Activated naive CD4-positive, alpha-beta T cell treated with anti-CD3 and anti-CD28 coated beads, Interleukin-2, amount 10 ng/mL, durations not matched to agents 7 days and 5 days (primary cell): ENCODE measurements around the gene DNMT3A.
A peak's percentile ranks its signal among the peaks of the same experiment; 100 is the strongest.

ENCODE experiments used
- CTCF ChIA-PET: fragments of 350-600 bp; sonication (Branson Sonifier 250); formaldehyde crosslinking; loops from one replicate; lab custom pipeline; 2021; ENCODE audit warnings: antibody characterized with exemption; lab: Charles Lee
- DNase-seq: peaks from one replicate; pipeline ENCODE4 v3.0.0-alpha.2; 2020
- H3K27ac Mint-ChIP-seq: one replicate; pipeline ENCODE4 v1.8.0; 2021; ENCODE audit warnings: mild to moderate bottlenecking, moderate library complexity, mixed read lengths
- H3K27me3 Mint-ChIP-seq: one replicate; pipeline ENCODE4 v1.8.0; 2021; ENCODE audit warnings: mild to moderate bottlenecking, mixed read lengths
- H3K36me3 Mint-ChIP-seq: one replicate; pipeline ENCODE4 v1.8.0; 2021; ENCODE audit warnings: mixed read lengths
- H3K4me1 Mint-ChIP-seq: one replicate; pipeline ENCODE4 v1.8.0; 2021; ENCODE audit warnings: mixed read lengths
- H3K4me3 Mint-ChIP-seq: one replicate; pipeline ENCODE4 v1.8.0; 2021; ENCODE audit warnings: mild to moderate bottlenecking, moderate library complexity, mixed read lengths
- H3K9me3 Mint-ChIP-seq: one replicate; pipeline ENCODE4 v1.8.0; 2021; ENCODE audit warnings: mixed read lengths

The DNMT3A gene

DNA sequence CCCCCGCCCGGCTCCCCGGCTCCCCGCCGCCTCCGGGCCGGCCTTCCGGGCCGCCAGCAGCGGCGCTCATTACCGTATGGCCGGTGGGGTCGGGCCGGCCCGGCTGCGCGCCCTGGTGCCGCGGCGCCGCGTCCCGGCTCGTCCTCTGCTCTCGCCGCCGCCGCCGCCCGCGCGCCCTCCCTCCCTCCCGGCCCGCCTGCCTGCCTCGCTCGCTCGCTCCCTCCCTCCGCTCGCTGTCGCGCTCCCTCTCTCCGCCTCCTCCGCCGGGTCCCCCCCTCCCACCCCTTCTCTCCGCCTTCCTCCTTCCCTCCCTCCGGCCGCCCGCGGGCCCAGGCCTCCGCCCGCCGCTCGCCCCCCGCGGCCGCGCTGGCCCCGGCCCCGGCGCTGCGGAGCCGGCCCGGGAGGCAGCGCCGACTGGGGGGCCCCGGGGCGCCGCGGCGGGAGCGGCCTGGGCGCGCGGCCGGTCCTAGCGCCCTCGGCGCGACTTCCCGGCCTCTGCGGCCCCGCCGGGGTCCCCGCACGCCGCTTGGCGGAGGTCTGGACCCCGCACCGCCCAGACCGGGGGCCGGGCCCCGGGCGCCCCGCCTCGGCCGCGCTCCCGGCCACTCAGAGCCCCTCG, at the start of gene DNMT3A:
TSS of gene DNMT3A (minus strand) at position 173 of the 619 bp plus-strand sequence. CDS start 27,941 bp downstream, outside the sequence.
- Mint-ChIP-seq H3K36me3 (peaks cover 4% of the 10 kb centered on the region), H3K27ac (peak within 1 kb of the TSS; percentile 84), H3K9me3 (no peaks in the 10 kb centered on the region), H3K4me3 (peak within 1 kb of the TSS; percentile 85), H3K4me1 (peaks cover 36% of the 10 kb centered on the region), H3K27me3 (peaks cover 22% of the 10 kb centered on the region)
- peak; percentile 72 for DNase-seq
- CTCF ChIA-PET: interaction anchor here (0.6 to 1.8 kb wide), 7 partner anchors 12 to 216 kb away, joined by 3 to 9 read pairs (median 4); no protein-coding TSS in a partner anchor

DNA sequence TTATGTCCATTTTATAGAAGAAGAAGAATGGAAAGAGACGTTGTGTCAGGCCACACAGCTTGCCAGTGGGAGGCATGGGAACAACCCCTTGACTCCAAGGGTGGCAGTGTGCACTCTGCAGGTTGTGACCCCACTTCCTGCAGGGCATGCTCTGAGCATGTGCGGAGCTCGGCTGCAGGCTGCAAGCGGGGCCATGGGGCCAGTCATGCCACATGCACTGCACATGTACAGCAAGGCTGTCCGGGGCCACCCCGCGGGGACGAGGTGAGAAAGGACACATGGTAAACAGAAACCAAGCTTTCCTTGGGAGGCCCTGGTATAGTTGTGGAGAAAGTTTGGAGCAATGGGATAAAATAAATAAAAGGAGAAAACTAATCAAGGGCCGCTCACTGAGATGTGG, 47.4 kb upstream of the DNMT3A start:
- Mint-ChIP-seq H3K27ac (no peak overlapping the region), H3K4me3 (no peak overlapping the region), H3K9me3 (peaks cover 3% of the 10 kb centered on the region), H3K36me3 (peaks cover 27% of the 10 kb centered on the region), H3K27me3 (no peaks in the 10 kb centered on the region), H3K4me1 (peaks cover 42% of the 10 kb centered on the region)
- DNase-seq: no peak
- CTCF ChIA-PET: interaction anchor here (1.1 to 1.9 kb wide), 3 partner anchors 13 to 64 kb away, joined by 3 to 7 read pairs (median 4); no protein-coding TSS in a partner anchor

DNA sequence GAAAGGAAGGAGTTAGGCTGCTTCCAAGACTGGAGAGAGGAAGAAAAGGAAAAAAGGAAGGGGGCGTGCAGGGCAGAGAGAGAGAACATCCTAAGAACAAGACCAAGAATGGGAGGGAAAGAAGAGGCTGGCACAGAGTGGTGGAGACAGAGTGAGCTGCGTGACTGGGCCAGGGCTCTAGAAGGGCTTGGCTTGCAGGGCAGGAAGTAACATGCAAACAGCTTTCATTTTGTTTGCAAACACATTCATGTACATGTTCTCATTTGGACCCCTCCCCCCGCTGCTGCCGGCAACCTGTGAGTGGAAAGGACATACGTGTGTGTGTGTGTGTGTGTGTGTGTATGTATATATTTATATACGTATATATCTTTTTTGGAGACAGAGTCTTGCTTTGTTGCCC, 46.8 kb upstream of the DNMT3A start:
- Mint-ChIP-seq H3K27me3 (no peaks in the 10 kb centered on the region), H3K36me3 (peaks cover 27% of the 10 kb centered on the region), H3K9me3 (peaks cover 3% of the 10 kb centered on the region), H3K27ac (peak overlapping the region; percentile 82), H3K4me1 (peaks cover 42% of the 10 kb centered on the region), H3K4me3 (peak overlapping the region; percentile 4)
- DNase-seq: peak; percentile 69
- CTCF ChIA-PET: interaction anchor here (1.2 to 1.9 kb wide), 2 partner anchors 13 to 26 kb away, joined by 3 to 7 read pairs; no protein-coding TSS in a partner anchor

DNA sequence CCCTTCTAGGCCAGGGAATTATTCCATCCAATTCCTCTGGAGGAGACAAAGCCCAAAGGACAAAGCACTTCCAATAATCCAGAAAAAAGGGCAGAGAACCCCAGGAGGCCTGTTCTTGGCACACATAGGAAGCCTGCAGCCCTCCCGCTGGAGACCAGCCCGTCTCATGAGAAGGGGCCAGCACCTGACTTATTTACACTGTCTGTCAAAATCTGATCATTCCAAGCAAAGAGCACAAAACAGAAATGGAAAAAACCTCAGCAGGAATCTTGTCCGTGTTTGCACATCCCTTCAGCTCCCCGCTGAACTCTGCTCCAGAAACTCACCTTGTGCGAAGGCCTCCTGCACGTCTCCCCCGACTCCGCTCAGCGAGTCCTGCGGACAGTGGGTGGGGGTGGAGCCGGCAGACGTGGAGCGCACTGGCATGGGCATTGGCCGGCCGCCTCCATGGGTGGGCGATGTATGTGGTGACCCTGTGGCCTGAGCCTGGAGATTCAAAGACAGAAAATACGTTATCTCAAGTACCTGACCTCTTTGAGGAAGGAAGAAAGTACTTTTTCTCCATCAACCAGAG, 46.2 kb upstream of the DNMT3A start:
- H3K27ac Mint-ChIP-seq: peak overlapping the region; percentile 82
- no peaks in the 10 kb centered on the region for H3K27me3 Mint-ChIP-seq
- peaks cover 27% of the 10 kb centered on the region for H3K36me3 Mint-ChIP-seq
- H3K4me3 Mint-ChIP-seq: no peak overlapping the region
- DNase-seq: no peak
- H3K4me1 Mint-ChIP-seq: peaks cover 42% of the 10 kb centered on the region
- peaks cover 3% of the 10 kb centered on the region for H3K9me3 Mint-ChIP-seq
- CTCF ChIA-PET: interaction anchor here (1.2 to 1.9 kb wide), 2 partner anchors 12 to 26 kb away, joined by 3 to 7 read pairs; no protein-coding TSS in a partner anchor

DNA sequence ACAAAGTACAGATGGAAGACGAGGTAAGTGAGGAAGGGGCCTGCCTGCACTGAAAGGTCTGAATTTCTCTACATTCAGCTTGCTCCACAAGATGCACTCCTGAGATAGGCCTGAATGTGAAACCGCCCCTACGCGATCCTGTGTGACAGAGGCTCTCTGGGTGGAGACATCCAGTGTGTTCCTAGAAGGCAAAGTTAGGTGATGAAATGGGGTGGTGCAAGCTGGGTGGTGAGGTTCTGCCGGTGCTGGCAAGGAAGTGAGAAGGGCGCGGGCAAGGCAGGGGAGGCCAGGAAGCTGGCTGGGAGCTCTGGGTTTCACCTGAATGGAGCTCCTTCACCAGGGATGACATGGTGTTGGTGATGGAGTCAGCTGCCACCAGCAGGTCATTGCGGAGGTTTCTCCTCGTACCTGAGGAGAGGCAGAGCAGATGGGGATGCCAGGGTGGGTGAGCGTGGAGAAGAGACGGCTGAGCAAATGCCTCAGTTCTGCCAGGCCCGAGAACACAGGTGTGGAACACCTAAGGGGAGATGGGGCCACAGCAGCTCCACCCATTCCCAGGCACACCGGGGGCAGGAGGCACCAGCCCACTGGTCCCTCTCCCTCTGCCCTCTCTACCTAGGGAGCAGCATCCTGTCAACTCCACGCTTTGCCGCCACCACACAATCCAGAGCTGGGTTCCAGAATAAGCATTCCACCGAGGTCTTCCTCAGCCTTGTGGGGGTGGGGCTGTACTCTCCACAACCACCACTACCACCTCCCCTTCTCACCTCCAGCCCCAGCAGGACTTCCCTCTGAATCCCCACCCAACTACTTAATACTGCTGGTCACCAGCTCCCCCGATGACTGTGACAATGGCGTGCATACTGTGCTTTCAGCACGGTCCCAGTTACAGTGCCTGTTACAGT, 45.5 kb upstream of the DNMT3A start:
- Mint-ChIP-seq H3K36me3 (peaks cover 28% of the 10 kb centered on the region), H3K4me3 (no peak overlapping the region)

DNA sequence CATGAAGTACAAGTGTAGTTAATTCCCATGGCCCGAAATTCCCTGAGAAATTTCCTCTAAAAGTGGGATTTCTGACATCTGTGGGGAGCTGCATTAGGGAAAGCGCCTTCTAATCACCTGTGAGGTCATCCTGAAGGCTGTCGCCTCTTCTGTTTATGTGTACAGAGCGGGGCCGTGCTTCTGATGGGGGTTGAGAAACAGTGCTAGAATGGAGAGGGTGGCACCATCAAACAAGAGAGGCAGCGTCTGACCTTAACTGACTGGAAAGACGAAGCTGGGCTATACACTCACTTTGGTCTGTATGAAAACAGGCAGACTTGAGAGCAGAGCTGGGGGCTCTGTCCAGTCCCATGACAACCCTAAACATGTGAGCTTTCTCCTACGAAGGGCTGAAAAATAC, 44.2 kb upstream of the DNMT3A start:
- Mint-ChIP-seq H3K4me3 (no peak overlapping the region), H3K27ac (no peak overlapping the region), H3K4me1 (peaks cover 32% of the 10 kb centered on the region), H3K27me3 (no peaks in the 10 kb centered on the region), H3K9me3 (no peaks in the 10 kb centered on the region), H3K36me3 (peaks cover 26% of the 10 kb centered on the region)
- DNase-seq: no peak
- CTCF ChIA-PET: interaction anchor here (1.2 to 2.7 kb wide), 3 partner anchors 9 to 24 kb away, joined by 3 to 9 read pairs (median 5); no protein-coding TSS in a partner anchor

More for the DNA sequence above, 45.5 kb upstream of the DNMT3A start:
- Mint-ChIP-seq H3K27ac (no peak overlapping the region), H3K27me3 (no peaks in the 10 kb centered on the region), H3K9me3 (peaks cover 3% of the 10 kb centered on the region), H3K4me1 (peaks cover 40% of the 10 kb centered on the region)
- CTCF ChIA-PET: interaction anchor here (1.7 to 2.7 kb wide), 3 partner anchors 11 to 25 kb away, joined by 5 to 9 read pairs (median 7); no protein-coding TSS in a partner anchor
- DNase-seq: no peak

DNA sequence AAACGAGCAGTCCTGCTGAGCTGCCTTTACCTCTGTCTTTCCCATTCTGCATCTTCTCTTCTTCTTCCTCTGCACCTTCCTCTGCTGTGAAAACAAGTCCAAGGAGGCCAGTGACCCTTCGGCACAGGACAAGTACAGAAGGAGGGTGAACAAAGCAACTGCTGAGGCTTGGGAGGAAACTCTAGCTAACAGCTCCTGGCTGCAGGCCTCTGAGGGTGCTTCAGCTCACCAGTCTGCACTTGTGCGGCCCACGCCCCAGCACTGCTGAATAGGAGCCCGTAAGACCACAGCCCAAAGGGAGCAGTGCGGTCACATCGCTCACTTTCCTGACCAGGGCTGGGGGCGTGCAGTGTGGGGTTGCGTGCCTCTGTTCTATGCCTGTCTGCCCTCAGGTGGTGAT, 42.1 kb upstream of the DNMT3A start:
- no peak for DNase-seq
- no peak overlapping the region for H3K27ac Mint-ChIP-seq
- H3K4me1 Mint-ChIP-seq: peaks cover 34% of the 10 kb centered on the region
- H3K4me3 Mint-ChIP-seq: no peak overlapping the region
- H3K9me3 Mint-ChIP-seq: peaks cover 5% of the 10 kb centered on the region
- H3K36me3 Mint-ChIP-seq: peaks cover 29% of the 10 kb centered on the region
- no peaks in the 10 kb centered on the region for H3K27me3 Mint-ChIP-seq
- CTCF ChIA-PET: interaction anchor here (0.9 kb wide), 1 partner anchor 8 kb away, joined by 3 read pairs; no protein-coding TSS in a partner anchor

DNA sequence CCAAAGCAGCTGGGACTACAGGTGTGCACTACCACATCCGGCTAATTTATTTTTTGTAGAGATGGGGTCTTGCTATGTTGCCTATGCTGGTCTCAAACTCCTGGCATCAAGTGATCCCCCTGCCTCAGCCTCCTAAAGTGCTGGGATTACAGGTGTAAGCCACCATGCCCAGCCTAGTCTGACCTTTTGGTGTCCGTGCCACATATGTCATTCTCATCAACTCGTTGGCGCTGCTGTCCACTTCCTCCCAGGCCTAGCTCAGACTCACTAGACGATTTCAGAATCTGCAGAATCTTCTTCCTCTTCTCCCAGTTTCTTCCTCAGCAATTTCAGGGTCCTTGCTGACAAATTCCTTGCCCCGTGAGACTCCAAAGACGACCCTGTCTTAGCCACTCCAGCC, 39.8 kb upstream of the DNMT3A start:
- H3K4me3 Mint-ChIP-seq: no peak overlapping the region
- H3K9me3 Mint-ChIP-seq: peaks cover 8% of the 10 kb centered on the region
- no peaks in the 10 kb centered on the region for H3K27me3 Mint-ChIP-seq
- no peak overlapping the region for H3K27ac Mint-ChIP-seq
- peaks cover 33% of the 10 kb centered on the region for H3K36me3 Mint-ChIP-seq
- H3K4me1 Mint-ChIP-seq: peaks cover 33% of the 10 kb centered on the region
- peak; percentile 4 for DNase-seq
- CTCF ChIA-PET: interaction anchor here (0.8 kb wide), 1 partner anchor 105 kb away, joined by 3 read pairs; no protein-coding TSS in a partner anchor

DNA sequence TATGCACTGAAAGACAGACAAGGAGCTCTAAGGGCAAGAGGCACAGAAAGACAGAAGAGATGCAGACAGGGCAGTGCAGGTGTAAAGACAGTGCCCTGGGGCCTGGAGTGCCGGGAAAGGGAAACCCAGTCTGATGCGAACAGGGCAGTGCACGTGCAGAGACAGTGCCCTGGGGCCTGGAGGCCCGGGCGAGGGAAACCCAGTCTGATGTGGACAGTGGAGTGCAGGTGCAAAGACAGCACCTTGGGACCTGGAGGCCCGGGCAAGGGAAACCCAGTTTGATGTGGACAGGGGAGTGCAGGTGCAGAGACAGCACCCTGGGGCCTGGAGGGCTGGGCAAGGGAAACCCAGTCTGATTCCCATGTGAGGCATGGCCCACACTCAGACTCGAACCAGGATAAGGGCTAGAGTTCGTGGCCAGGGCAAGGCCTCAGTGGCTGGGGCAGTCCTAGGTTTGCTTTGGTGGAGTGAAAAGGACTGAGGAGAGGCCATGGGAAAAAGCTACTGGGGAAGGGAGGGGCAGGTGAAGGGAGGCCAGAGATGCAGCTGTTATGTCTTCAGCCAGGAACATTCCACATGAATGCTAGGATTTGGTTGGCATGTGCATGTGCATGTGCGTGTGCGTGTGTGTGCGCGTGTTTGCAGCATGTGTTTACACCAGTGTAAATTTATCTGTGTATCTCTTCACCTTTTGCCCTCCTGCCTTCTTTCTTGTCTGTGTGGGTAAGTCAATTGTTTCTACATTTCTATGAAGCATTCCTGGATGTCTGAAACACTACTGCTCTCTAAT, 39.1 kb upstream of the DNMT3A start:
- H3K27ac Mint-ChIP-seq: peak overlapping the region; percentile 2
- H3K4me3 Mint-ChIP-seq: no peak overlapping the region
- peak; percentile 11 for DNase-seq

DNA sequence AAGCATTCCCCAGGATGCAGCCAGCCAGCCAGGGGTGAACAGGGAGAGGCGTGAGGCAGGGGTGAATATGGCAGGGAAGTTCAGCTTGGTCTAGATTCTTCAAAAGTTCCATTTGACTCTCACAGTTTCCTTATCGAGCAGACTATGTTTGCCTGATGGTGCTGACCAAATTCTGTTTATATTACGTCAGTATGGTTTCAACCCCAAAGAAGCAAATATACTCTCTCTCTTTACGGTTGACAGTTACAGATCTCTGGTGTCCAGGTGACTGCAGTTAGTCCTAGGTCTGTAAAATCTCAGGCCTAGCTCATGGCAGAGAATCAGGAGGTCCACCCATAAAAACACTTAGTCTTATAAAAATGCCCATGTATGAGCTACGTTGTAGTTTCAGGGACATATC, 38.3 kb upstream of the DNMT3A start:
- H3K4me1 Mint-ChIP-seq: peaks cover 42% of the 10 kb centered on the region
- CTCF ChIA-PET: no interaction called here

More for the DNA sequence above, 39.1 kb upstream of the DNMT3A start:
- CTCF ChIA-PET: no interaction called here
- peaks cover 38% of the 10 kb centered on the region for H3K4me1 Mint-ChIP-seq
- H3K27me3 Mint-ChIP-seq: no peaks in the 10 kb centered on the region
- H3K36me3 Mint-ChIP-seq: peaks cover 29% of the 10 kb centered on the region
- peaks cover 8% of the 10 kb centered on the region for H3K9me3 Mint-ChIP-seq

DNA sequence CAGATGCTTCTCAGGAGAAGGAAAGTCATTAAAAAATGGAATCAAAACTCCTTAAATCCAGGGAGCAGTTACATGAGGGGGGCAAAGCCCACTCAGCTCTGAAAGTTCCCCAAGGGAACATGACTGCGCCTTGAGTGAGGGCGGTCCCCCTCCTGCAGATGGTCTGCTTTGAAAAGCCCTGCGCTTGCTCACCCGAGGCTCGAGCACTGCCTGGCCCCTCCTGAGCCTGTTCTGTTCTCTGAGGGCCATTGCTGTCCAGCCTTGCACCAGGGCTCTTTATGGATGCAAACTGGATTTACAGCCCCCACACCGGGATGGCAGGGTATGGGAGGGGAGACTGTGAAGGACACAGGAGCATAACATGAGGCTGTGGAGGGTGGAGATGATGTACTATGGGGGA, 37.8 kb upstream of the DNMT3A start:
- Mint-ChIP-seq H3K36me3 (peaks cover 29% of the 10 kb centered on the region), H3K9me3 (peaks cover 8% of the 10 kb centered on the region), H3K4me3 (no peak overlapping the region), H3K4me1 (peaks cover 42% of the 10 kb centered on the region), H3K27me3 (no peaks in the 10 kb centered on the region), H3K27ac (no peak overlapping the region)
- CTCF ChIA-PET: interaction anchor here (5.0 kb wide), 1 partner anchor 17 kb away, joined by 40 read pairs; no protein-coding TSS in a partner anchor
- peak; percentile 12 for DNase-seq

More for the DNA sequence above, 38.3 kb upstream of the DNMT3A start:
- Mint-ChIP-seq H3K27me3 (no peaks in the 10 kb centered on the region), H3K4me3 (no peak overlapping the region), H3K27ac (no peak overlapping the region), H3K36me3 (peaks cover 29% of the 10 kb centered on the region), H3K9me3 (peaks cover 8% of the 10 kb centered on the region)
- no peak for DNase-seq

DNA sequence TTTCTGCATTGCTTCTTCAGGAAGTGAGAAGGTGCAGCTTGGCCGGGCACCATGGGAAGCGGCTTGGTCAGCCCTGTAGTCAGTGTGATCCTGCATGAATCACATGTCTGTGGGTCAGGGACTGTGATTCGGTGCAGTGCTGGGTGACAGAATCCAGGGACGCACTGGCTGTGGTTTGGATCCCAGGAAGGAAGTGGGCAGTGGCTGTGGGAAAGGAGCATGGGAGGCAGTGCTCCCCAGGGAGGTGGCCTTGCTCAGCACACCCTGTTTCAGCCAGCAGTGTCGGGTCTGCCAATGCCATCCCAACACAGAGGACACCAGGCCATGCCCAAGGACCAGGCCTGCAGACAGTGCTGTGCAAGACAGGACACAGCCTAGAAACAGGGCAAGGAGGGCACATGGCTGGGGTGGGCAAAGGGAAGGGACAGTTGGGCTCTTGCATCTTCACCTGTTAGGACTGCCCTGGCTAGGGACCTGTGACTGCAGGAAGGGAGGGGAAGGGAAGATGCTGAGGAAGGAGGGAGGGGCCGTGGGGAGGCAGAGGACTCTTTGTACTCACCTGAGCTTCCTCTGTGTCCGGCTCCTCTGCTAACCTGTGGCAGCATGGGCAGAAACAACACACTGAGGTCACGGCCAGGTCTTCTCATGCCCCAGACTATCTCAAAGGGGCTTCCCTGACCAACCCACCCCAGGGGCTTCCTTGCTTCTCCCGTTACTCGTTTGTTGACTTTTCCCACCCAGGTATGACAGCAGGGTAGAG, 37.2 kb upstream of the DNMT3A start:
- Mint-ChIP-seq H3K36me3 (peaks cover 29% of the 10 kb centered on the region), H3K4me1 (peaks cover 42% of the 10 kb centered on the region), H3K27me3 (no peaks in the 10 kb centered on the region), H3K27ac (peak overlapping the region; percentile 66), H3K9me3 (peaks cover 8% of the 10 kb centered on the region), H3K4me3 (no peak overlapping the region)
- CTCF ChIA-PET: interaction anchor here (5.0 kb wide), 1 partner anchor 17 kb away, joined by 40 read pairs; no protein-coding TSS in a partner anchor
- peak; percentile 19 for DNase-seq
